ENCODE results near the gene HPCAL4. TPM values are rescaled to one million over a fixed set of nuclear protein-coding genes. Genes with fewer than 3 reads are reported as not detected.

Gene HPCAL4
- total and polyA plus RNA-seq, 9 of the 15 experiments (the other 6 are each of a cell fraction or from before 2014, with no cell fraction given): 0.01 to 0.04 (median 0.04) TPM; not detected in 4

- TF ChIP-seq JUN (IDR thresholded peaks at IDR 0.05; ENCODE audit: borderline replicate concordance, low read depth, low read length): 0 out of 2 replicates have a peak, but pooled peaks have one; percentile 39
- TF ChIP-seq JUN (CRISPR knock-in tag; IDR thresholded peaks at IDR 0.05; ENCODE audit: borderline replicate concordance): no peak
- no peak for TF ChIP-seq ZNF695 (CRISPR knock-in tag; IDR thresholded peaks at IDR 0.05)
- TF ChIP-seq SPI1 (IDR thresholded peaks at IDR 0.05; ENCODE audit: borderline replicate concordance, low read depth, low read length): no peak
- peak; percentile 59; the same call in 1 of the 2 replicates for TF ChIP-seq JUND (IDR thresholded peaks at IDR 0.05; ENCODE audit: borderline replicate concordance, low read depth, low read length)
- TF ChIP-seq JUND (tag; IDR thresholded peaks at IDR 0.05; ENCODE audit: borderline replicate concordance, low read depth, low read length): no peak
- TF ChIP-seq MEIS2 (IDR thresholded peaks at IDR 0.05; ENCODE audit: partially characterized antibody): peak; percentile 18
- no peak for TF ChIP-seq ZC3H8 (IDR thresholded peaks at IDR 0.05)
- TF ChIP-seq TEAD1 (CRISPR knock-in tag; IDR thresholded peaks at IDR 0.05): peak; percentile 49 to 58; a peak in 1 of 4 replicates
- TF ChIP-seq DDX20 (tag; IDR thresholded peaks at IDR 0.05; ENCODE audit: low read depth): no peak
- 0 out of 2 replicates have a peak, but pooled peaks have one; percentile 40 for TF ChIP-seq ETV1 (tag; conservative IDR thresholded peaks at IDR 0.05; ENCODE audit: low read depth)
- TF ChIP-seq OTX1 (CRISPR knock-in tag; IDR thresholded peaks at IDR 0.05): 0 out of 2 replicates have a peak, but pooled peaks have one; percentile 58
- TF ChIP-seq, protein P1, sequence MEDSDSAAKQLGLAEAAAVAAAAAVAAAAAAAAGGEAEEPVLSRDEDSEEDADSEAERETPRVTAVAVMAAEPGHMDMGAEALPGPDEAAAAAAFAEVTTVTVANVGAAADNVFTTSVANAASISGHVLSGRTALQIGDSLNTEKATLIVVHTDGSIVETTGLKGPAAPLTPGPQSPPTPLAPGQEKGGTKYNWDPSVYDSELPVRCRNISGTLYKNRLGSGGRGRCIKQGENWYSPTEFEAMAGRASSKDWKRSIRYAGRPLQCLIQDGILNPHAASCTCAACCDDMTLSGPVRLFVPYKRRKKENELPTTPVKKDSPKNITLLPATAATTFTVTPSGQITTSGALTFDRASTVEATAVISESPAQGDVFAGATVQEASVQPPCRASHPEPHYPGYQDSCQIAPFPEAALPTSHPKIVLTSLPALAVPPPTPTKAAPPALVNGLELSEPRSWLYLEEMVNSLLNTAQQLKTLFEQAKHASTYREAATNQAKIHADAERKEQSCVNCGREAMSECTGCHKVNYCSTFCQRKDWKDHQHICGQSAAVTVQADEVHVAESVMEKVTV (CRISPR knock-in tag; IDR thresholded peaks at IDR 0.05): peak; percentile 89
- 0 out of 2 replicates have a peak, but pooled peaks have one; percentile 23 for TF ChIP-seq GATA2 (CRISPR knock-in tag; IDR thresholded peaks at IDR 0.05)
- TF ChIP-seq ZNF830 (CRISPR knock-in tag; IDR thresholded peaks at IDR 0.05): no peak
- TF ChIP-seq ESRRA (IDR thresholded peaks at IDR 0.05; ENCODE audit: borderline replicate concordance, low read depth): peak; percentile 54; the same call in 1 of the 2 replicates
- TF ChIP-seq TOE1 (IDR thresholded peaks at IDR 0.05; ENCODE audit: borderline replicate concordance): peak; percentile 54; the same call in 1 of the 2 replicates
- no peak for TF ChIP-seq TOE1 (CRISPR knock-in tag; IDR thresholded peaks at IDR 0.05; ENCODE audit: borderline replicate concordance, low read depth)
- TF ChIP-seq, protein P2, sequence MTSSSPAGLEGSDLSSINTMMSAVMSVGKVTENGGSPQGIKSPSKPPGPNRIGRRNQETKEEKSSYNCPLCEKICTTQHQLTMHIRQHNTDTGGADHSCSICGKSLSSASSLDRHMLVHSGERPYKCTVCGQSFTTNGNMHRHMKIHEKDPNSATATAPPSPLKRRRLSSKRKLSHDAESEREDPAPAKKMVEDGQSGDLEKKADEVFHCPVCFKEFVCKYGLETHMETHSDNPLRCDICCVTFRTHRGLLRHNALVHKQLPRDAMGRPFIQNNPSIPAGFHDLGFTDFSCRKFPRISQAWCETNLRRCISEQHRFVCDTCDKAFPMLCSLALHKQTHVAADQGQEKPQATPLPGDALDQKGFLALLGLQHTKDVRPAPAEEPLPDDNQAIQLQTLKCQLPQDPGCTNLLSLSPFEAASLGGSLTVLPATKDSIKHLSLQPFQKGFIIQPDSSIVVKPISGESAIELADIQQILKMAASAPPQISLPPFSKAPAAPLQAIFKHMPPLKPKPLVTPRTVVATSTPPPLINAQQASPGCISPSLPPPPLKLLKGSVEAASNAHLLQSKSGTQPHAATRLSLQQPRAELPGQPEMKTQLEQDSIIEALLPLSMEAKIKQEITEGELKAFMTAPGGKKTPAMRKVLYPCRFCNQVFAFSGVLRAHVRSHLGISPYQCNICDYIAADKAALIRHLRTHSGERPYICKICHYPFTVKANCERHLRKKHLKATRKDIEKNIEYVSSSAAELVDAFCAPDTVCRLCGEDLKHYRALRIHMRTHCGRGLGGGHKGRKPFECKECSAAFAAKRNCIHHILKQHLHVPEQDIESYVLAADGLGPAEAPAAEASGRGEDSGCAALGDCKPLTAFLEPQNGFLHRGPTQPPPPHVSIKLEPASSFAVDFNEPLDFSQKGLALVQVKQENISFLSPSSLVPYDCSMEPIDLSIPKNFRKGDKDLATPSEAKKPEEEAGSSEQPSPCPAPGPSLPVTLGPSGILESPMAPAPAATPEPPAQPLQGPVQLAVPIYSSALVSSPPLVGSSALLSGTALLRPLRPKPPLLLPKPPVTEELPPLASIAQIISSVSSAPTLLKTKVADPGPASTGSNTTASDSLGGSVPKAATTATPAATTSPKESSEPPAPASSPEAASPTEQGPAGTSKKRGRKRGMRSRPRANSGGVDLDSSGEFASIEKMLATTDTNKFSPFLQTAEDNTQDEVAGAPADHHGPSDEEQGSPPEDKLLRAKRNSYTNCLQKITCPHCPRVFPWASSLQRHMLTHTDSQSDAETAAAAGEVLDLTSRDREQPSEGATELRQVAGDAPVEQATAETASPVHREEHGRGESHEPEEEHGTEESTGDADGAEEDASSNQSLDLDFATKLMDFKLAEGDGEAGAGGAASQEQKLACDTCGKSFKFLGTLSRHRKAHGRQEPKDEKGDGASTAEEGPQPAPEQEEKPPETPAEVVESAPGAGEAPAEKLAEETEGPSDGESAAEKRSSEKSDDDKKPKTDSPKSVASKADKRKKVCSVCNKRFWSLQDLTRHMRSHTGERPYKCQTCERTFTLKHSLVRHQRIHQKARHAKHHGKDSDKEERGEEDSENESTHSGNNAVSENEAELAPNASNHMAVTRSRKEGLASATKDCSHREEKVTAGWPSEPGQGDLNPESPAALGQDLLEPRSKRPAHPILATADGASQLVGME (CRISPR knock-in tag; IDR thresholded peaks at IDR 0.05): 0 out of 2 replicates have a peak, but pooled peaks have one; percentile 33
- TF ChIP-seq XRCC5 (IDR thresholded peaks at IDR 0.05; ENCODE audit: low read depth, low read length): 0 out of 2 replicates have a peak, but pooled peaks have one; percentile 41
- peak; percentile 84 for TF ChIP-seq SMC3 (conservative IDR thresholded peaks at IDR 0.05; ENCODE audit: insufficient read depth, low read depth, low read length)
Observed at GRCh38 chr1:39653546-39654031, 37.6 kb downstream of the HPCAL4 start (continued).
